ENCODE measurements around the gene TRPV2. TPM values are rescaled to one million over a fixed set of nuclear protein-coding genes. Genes with fewer than 3 reads are reported as not detected.

Gene TRPV2
- total and polyA plus RNA-seq, 2 experiments from 2014 or later = 1.7 to 3.2 TPM

GRCh38 chr17:16433514-16433913 is 18.1 kb downstream of the TRPV2 start:
- Mint-ChIP-seq H3K9me3 (no peaks in the 10 kb centered on the region), H3K4me1 (peaks cover 18% of the 10 kb centered on the region), H3K36me3 (ENCODE audit: low read depth) (no peaks in the 10 kb centered on the region; the same call in 2 of the 3 replicates), H3K4me3 (no peak overlapping the region), H3K27ac (no peak overlapping the region), H3K27me3 (ENCODE audit: insufficient read depth, low read depth, poor library complexity) (peaks cover 28% of the 10 kb centered on the region)
- no peak for TF ChIP-seq ZNF462 (CRISPR knock-in tag; IDR thresholded peaks at IDR 0.05)
- TF ChIP-seq STAT1 (IDR thresholded peaks at IDR 0.05; ENCODE audit: unreplicated experiment) = no peak
- no peak for TF ChIP-seq ZNF114 (CRISPR knock-in tag; IDR thresholded peaks at IDR 0.05)
- no peak for TF ChIP-seq POLR2AphosphoS5 (IDR thresholded peaks at IDR 0.05; ENCODE audit: low read depth)
- TF ChIP-seq CTCF (conservative IDR thresholded peaks at IDR 0.05; ENCODE audit: low read depth in 2 of 2) = no peak
- Histone ChIP-seq H3K36me3 (ENCODE audit: insufficient read depth) (no peaks in the 10 kb centered on the region), H3K27me3 (ENCODE audit: insufficient read depth) (no peaks in the 10 kb centered on the region), H3K4me2 (no peak overlapping the region), H3F3A (replicated peaks; ENCODE audit: low read depth) (0 out of 2 replicates have a peak, but pooled peaks cover 3% of the 10 kb centered on the region), H4K20me1 (replicated peaks; ENCODE audit: insufficient read depth) (no peaks in the 10 kb centered on the region), H2AFZ (no peak overlapping the region), H3K4me1 (ENCODE audit: insufficient read depth) (peaks cover 8% of the 10 kb centered on the region; the same call in 1 of the 2 replicates), H3K27ac (ENCODE audit: low read depth) (no peak overlapping the region), H3K9me2 (ENCODE audit: insufficient read depth) (no peaks in the 10 kb centered on the region), H3K79me2 (replicated peaks; ENCODE audit: insufficient read depth) (no peaks in the 10 kb centered on the region), H3K4me3 (no peak overlapping the region)
- DNase-seq (ENCODE audit: low spot score) (no peak), ATAC-seq (no peak)

Data from GM23338 (cell line).